Peyer's patch (tissue), 4 donors: ENCODE results near the gene TOPBP1.

ENCODE experiments used
- POLR2A ChIP-seq, 2 donors: fragments of 450-650 bp; IDR thresholded peaks; one replicate each; pipeline ENCODE4 v1.5.1; 2017; ENCODE audit warnings: antibody characterized with exemption in 2 of 2, mild to moderate bottlenecking in 2 of 2, moderate library complexity in 2 of 2
- TF ChIP-seq, protein P1 (sequence below), 6 experiments: fragments of 450-650 bp in 4 of 6; fragments of 200-600 bp in 2 of 6; sonication (generic) in 1 of 6; IDR thresholded peaks; one replicate each; pipeline ENCODE4 v1.5.1; 2017 to 2019; ENCODE audit warnings: antibody characterized with exemption in 6 of 6, mild to moderate bottlenecking in 3 of 6, moderate library complexity in 1 of 6

DNA sequence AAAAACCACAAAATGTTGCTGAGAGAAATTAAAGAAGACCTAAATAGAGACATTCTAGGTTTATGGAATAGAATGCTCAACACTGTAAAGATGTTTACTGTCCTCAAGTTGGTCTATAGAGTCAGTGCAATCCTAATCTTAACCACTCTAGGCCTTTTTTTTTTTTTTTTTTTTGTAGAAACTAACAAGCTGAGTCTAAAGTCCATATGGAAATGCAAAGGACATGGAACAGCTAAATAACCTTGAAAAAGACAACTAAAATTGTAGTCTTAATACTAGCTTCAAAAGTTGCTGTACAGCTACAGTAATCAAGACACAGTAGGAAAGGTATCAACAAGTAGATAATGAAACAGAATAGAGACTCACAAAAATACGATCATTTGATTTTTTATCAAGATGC, 55.4 kb downstream of the TOPBP1 start:
- TF ChIP-seq, protein P1, sequence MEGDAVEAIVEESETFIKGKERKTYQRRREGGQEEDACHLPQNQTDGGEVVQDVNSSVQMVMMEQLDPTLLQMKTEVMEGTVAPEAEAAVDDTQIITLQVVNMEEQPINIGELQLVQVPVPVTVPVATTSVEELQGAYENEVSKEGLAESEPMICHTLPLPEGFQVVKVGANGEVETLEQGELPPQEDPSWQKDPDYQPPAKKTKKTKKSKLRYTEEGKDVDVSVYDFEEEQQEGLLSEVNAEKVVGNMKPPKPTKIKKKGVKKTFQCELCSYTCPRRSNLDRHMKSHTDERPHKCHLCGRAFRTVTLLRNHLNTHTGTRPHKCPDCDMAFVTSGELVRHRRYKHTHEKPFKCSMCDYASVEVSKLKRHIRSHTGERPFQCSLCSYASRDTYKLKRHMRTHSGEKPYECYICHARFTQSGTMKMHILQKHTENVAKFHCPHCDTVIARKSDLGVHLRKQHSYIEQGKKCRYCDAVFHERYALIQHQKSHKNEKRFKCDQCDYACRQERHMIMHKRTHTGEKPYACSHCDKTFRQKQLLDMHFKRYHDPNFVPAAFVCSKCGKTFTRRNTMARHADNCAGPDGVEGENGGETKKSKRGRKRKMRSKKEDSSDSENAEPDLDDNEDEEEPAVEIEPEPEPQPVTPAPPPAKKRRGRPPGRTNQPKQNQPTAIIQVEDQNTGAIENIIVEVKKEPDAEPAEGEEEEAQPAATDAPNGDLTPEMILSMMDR (IDR thresholded peaks at IDR 0.05), result no peak
- no peak for TF ChIP-seq POLR2A (IDR thresholded peaks at IDR 0.05)
